Keratinocyte (primary cell): ENCODE measurements around the gene PBOV1. TPM values are rescaled to one million over a fixed set of nuclear protein-coding genes. Genes with fewer than 3 reads are reported as not detected.

Source experiments
- DNase-seq: peaks from one replicate; pipeline ENCODE4 v3.0.0-alpha.2; 2011; ENCODE audit warnings: low read depth, missing footprints, low spot score
- FAIRE-seq: peaks from 2 replicates; lab custom pipeline; 2011; peaks lifted over from hg19 to GRCh38; lab: Jason Lieb, UNC
- H2AFZ ChIP-seq: 2 replicates; pipeline ENCODE4 v1.6.0; 2012; ENCODE audit warnings: low read length, control low read depth, inconsistent platforms; ENCODE audit not compliant: control insufficient read depth
- H3K27ac ChIP-seq: 2 replicates; pipeline ENCODE4 v1.5.1; 2011; ENCODE audit warnings: low read length; ENCODE audit not compliant: control insufficient read depth, insufficient read depth
- H3K27me3 ChIP-seq: 3 replicates; pipeline ENCODE4 v1.6.0; 2011; ENCODE audit warnings: low read length; ENCODE audit not compliant: control insufficient read depth, insufficient read depth; ENCODE audit errors: extremely low read depth
- H3K36me3 ChIP-seq, 2 experiments: 2 replicates in 1 of 2; 3 replicates in 1 of 2; pipeline ENCODE4 v1.5.1; 2011; ENCODE audit warnings: low read length in 2 of 2, mild to moderate bottlenecking in 1 of 2; ENCODE audit not compliant: control insufficient read depth in 2 of 2, insufficient read depth in 2 of 2; ENCODE audit errors: extremely low read depth in 1 of 2
- H3K4me1 ChIP-seq: 3 replicates; pipeline ENCODE4 v1.5.1; 2011; ENCODE audit warnings: low read length; ENCODE audit not compliant: control insufficient read depth, insufficient read depth; ENCODE audit errors: extremely low read depth
- H3K4me2 ChIP-seq: 3 replicates; pipeline ENCODE4 v1.6.0; 2011; ENCODE audit warnings: low read depth, low read length; ENCODE audit not compliant: control insufficient read depth, insufficient read depth; ENCODE audit errors: extremely low read depth
- H3K4me3 ChIP-seq, 3 experiments: fragments of 200-600 bp in 1 of 3; sonication (generic) in 1 of 3; 2 replicates in 2 of 3; 3 replicates in 1 of 3; pipeline ENCODE4 v1.5.1; 2011 to 2016; ENCODE audit warnings: low read length in 3 of 3, mild to moderate bottlenecking in 3 of 3, control low read depth in 2 of 3, inconsistent platforms in 1 of 3, low read depth in 1 of 3, mixed read lengths in 1 of 3, mixed run types in 1 of 3, moderate library complexity in 1 of 3; ENCODE audit not compliant: control insufficient read depth in 2 of 3, insufficient read depth in 2 of 3; ENCODE audit errors: extremely low read depth in 1 of 3
- H3K79me2 ChIP-seq: 2 replicates; pipeline ENCODE4 v1.6.0; 2012; ENCODE audit warnings: low read length; ENCODE audit not compliant: control insufficient read depth, insufficient read depth
- H3K9ac ChIP-seq: 3 replicates; pipeline ENCODE4 v1.6.0; 2011; ENCODE audit warnings: low read length; ENCODE audit not compliant: control insufficient read depth, insufficient read depth; ENCODE audit errors: extremely low read depth
- H3K9me1 ChIP-seq: 3 replicates; pipeline ENCODE4 v1.6.0; 2011; ENCODE audit warnings: low read length; ENCODE audit not compliant: control insufficient read depth, insufficient read depth; ENCODE audit errors: extremely low read depth
- H3K9me3 ChIP-seq: 2 replicates; pipeline ENCODE4 v1.5.1; 2012; ENCODE audit warnings: low read depth, low read length; ENCODE audit not compliant: control insufficient read depth
- H4K20me1 ChIP-seq: 3 replicates; pipeline ENCODE4 v1.6.0; 2011; ENCODE audit warnings: low read length; ENCODE audit not compliant: control insufficient read depth, insufficient read depth; ENCODE audit errors: extremely low read depth
- EZH2 ChIP-seq: IDR thresholded peaks from one replicate; pipeline ENCODE4 v1.6.1; 2012; ENCODE audit warnings: inconsistent platforms, mild to moderate bottlenecking, low read length, moderate library complexity
- dilution Hi-C: fragments of 300-500 bp; cut with MboI; formaldehyde crosslinking; loops from one replicate; pipeline ENCODE4 v1.7.0; 2020; ENCODE audit warnings: low sequenced_read_pairs; ENCODE audit not compliant: extremely low pct_ligation_motif_present
- polyA plus RNA-seq, 5 experiments: library from polyadenylated mRNA; depleted of rRNA in 3 of 5; stranded (reverse) in 3 of 5; stranded (forward) in 1 of 5; unstranded in 1 of 5; fragments of >200 nt; gene quantifications; 1 replicate in 1 of 5; 2 replicates in 3 of 5; 3 replicates in 1 of 5; pipeline versions ENCODE4 v1.2.1 to v1.2.3, GENCODE V29; 2011 to 2012; ENCODE audit warnings: missing spikeins in 2 of 5, low read depth in 1 of 5, low replicate concordance in 1 of 5
- TF ChIP-seq, protein P1 (sequence below), 3 experiments: IDR thresholded peaks in 1 of 3; conservative IDR thresholded peaks in 1 of 3; optimal IDR thresholded peaks in 1 of 3; 2 replicates in 2 of 3; 3 replicates in 1 of 3; pipeline versions ENCODE3 to v1.5.1; 2011; ENCODE audit warnings: low read length in 3 of 3, mild to moderate bottlenecking in 3 of 3, moderate library complexity in 2 of 3, control low read depth in 1 of 3, inconsistent platforms in 1 of 3; ENCODE audit not compliant: insufficient read depth in 2 of 3; ENCODE audit errors: extremely low read depth in 1 of 3

Gene PBOV1
- polyA plus RNA-seq, 1 donor (not counting 4 experiments of a cell fraction or from before 2014, with no cell fraction given) = not detected

DNA sequence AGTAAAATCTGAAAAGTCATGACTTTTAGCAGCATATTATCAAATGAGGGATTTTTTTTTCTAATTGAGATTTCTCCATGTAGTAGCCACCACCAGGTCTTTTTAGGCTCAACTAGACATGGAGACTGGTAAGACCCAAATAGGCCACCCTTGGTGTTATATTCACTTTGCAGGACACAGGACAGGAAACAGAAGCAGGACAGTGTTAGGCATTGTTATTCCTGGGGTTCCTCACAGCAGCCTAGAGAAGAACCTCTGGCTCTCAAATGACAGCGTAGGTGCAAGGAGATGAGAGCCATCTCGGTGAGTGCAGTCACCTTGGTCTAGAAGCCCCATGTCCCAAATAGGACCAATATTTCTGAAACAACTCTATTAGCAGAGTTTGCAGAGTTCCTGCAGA lies 19.2 kb upstream of the PBOV1 start:
- FAIRE-seq = no peak
- Histone ChIP-seq H2AFZ (no peak overlapping the region), H3K9me1 (no peaks in the 10 kb centered on the region), H3K27me3 (no peaks in the 10 kb centered on the region), H3K4me2 (no peak overlapping the region), H3K4me1 (no peaks in the 10 kb centered on the region), H3K9me3 (no peaks in the 10 kb centered on the region), H3K9ac (no peak overlapping the region), H4K20me1 (no peaks in the 10 kb centered on the region), H3K4me3 (no peak overlapping the region), H3K36me3 (no peaks in the 10 kb centered on the region), H3K79me2 (no peaks in the 10 kb centered on the region), H3K27ac (no peak overlapping the region)
- dilution Hi-C loops = no loop called here
- no peak for TF ChIP-seq EZH2
- TF ChIP-seq, protein P1, sequence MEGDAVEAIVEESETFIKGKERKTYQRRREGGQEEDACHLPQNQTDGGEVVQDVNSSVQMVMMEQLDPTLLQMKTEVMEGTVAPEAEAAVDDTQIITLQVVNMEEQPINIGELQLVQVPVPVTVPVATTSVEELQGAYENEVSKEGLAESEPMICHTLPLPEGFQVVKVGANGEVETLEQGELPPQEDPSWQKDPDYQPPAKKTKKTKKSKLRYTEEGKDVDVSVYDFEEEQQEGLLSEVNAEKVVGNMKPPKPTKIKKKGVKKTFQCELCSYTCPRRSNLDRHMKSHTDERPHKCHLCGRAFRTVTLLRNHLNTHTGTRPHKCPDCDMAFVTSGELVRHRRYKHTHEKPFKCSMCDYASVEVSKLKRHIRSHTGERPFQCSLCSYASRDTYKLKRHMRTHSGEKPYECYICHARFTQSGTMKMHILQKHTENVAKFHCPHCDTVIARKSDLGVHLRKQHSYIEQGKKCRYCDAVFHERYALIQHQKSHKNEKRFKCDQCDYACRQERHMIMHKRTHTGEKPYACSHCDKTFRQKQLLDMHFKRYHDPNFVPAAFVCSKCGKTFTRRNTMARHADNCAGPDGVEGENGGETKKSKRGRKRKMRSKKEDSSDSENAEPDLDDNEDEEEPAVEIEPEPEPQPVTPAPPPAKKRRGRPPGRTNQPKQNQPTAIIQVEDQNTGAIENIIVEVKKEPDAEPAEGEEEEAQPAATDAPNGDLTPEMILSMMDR (optimal IDR thresholded peaks at IDR 0.05 in 1 of 3, IDR thresholded peaks at IDR 0.05 in 1 of 3, conservative IDR thresholded peaks at IDR 0.05 in 1 of 3; ENCODE audit: extremely low read depth in 1 of 3, insufficient read depth in 2 of 3, low read length in 3 of 3) = no peak
- no peak for DNase-seq

DNA sequence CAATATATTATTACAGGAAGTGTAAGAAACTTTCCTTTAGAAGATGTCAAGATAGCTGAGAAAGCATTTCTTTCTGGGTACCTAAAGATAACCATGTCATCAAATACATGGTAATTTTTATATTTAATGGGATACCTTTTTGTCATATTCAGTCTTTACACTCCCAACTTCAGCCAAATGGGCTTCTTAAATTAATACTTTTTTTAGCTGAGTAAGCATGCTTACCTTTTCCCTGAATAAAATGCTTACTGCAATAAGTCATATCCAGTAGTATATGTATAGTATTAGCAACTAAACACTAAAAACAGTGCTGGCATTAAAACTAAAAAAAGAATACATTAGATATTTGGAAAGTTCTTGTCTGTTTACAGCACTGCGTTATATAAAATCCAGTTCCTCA lies 17.4 kb upstream of the PBOV1 start:
- Histone ChIP-seq H3K9me1 (no peaks in the 10 kb centered on the region), H3K27me3 (no peaks in the 10 kb centered on the region), H3K4me1 (no peaks in the 10 kb centered on the region), H3K79me2 (no peaks in the 10 kb centered on the region), H2AFZ (no peak overlapping the region), H3K27ac (no peak overlapping the region), H3K9ac (no peak overlapping the region), H3K9me3 (no peaks in the 10 kb centered on the region), H3K36me3 (no peaks in the 10 kb centered on the region), H4K20me1 (no peaks in the 10 kb centered on the region), H3K4me2 (no peak overlapping the region), H3K4me3 (no peak overlapping the region)
- no peak for FAIRE-seq
- TF ChIP-seq, protein P1 (optimal IDR thresholded peaks at IDR 0.05 in 1 of 3, IDR thresholded peaks at IDR 0.05 in 1 of 3, conservative IDR thresholded peaks at IDR 0.05 in 1 of 3; ENCODE audit: extremely low read depth in 1 of 3, insufficient read depth in 2 of 3, low read length in 3 of 3) = no peak
- no peak for TF ChIP-seq EZH2
- DNase-seq = no peak
- dilution Hi-C loops = no loop called here
